Measurements from ENCODE around the gene RRAS2.

GRCh38 chr11:14304601-14305000 lies 54.4 kb downstream of the RRAS2 start:
- TF ChIP-seq CTCF (tag by site-specific recombination; IDR thresholded peaks at IDR 0.05), result no peak
- TF ChIP-seq REST (tag by site-specific recombination; IDR thresholded peaks at IDR 0.05), result no peak
- no peak for TF ChIP-seq ZNF658 (tag by site-specific recombination; IDR thresholded peaks at IDR 0.05)
- TF ChIP-seq ZNF639 (tag by site-specific recombination; IDR thresholded peaks at IDR 0.05), result no peak
- TF ChIP-seq ZNF600 (tag by site-specific recombination; IDR thresholded peaks at IDR 0.05), result no peak
- TF ChIP-seq KLF9 (tag by site-specific recombination; IDR thresholded peaks at IDR 0.05; ENCODE audit: low read depth), result no peak
